Spleen (tissue), 11 donors: ENCODE results near the gene PLK4. TPM values are rescaled to one million over a fixed set of nuclear protein-coding genes. Genes with fewer than 3 reads are reported as not detected.

Experiments
- DNase-seq: peaks from one replicate; pipeline ENCODE4 v3.0.0-alpha.2; 2020
- H3K27ac ChIP-seq, 8 donors: fragments of 200-600 bp; sonication (generic) in 7 of 8; 1 replicate in 4 of 8; 2 replicates in 4 of 8; pipeline versions ENCODE4 v1.5.0 to v1.8.0; 2016 to 2021; ENCODE audit warnings: inconsistent platforms in 4 of 8, mild to moderate bottlenecking in 4 of 8, moderate library complexity in 1 of 8
- H3K27me3 ChIP-seq, 7 donors: fragments of 200-600 bp; sonication (generic) in 6 of 7; replicated peaks in 1 of 7; 1 replicate in 4 of 7; 2 replicates in 3 of 7; pipeline versions ENCODE4 v1.5.0 to v1.8.0; 2016 to 2021; ENCODE audit warnings: inconsistent platforms in 3 of 7, mild to moderate bottlenecking in 1 of 7
- H3K36me3 ChIP-seq, 6 donors: fragments of 200-600 bp; sonication (generic) in 5 of 6; 1 replicate in 4 of 6; 2 replicates in 2 of 6; pipeline versions ENCODE4 v1.5.0 to v1.8.0; 2016 to 2021; ENCODE audit warnings: inconsistent platforms in 2 of 6
- H3K4me1 ChIP-seq, 6 donors: fragments of 200-600 bp; sonication (generic) in 5 of 6; 1 replicate in 3 of 6; 2 replicates in 3 of 6; pipeline versions ENCODE4 v1.5.0 to v1.8.0; 2016 to 2021; ENCODE audit warnings: inconsistent platforms in 3 of 6
- H3K4me3 ChIP-seq, 8 donors: fragments of 200-600 bp; sonication (generic) in 7 of 8; 1 replicate in 4 of 8; 2 replicates in 4 of 8; pipeline versions ENCODE4 v1.5.0 to v1.8.0; 2016 to 2021; ENCODE audit warnings: inconsistent platforms in 4 of 8, mild to moderate bottlenecking in 4 of 8, moderate library complexity in 2 of 8
- H3K9me3 ChIP-seq, 8 donors: fragments of 200-600 bp; sonication (generic) in 7 of 8; 1 replicate in 4 of 8; 2 replicates in 4 of 8; pipeline versions ENCODE4 v1.5.0 to v1.8.0; 2016 to 2021; ENCODE audit warnings: inconsistent platforms in 4 of 8
- CTCF ChIP-seq, 11 experiments: fragments of 200-600 bp in 7 of 11; fragments of 450-650 bp in 4 of 11; sonication (generic) in 4 of 11; IDR thresholded peaks in 8 of 11; conservative IDR thresholded peaks in 3 of 11; 1 replicate in 7 of 11; 2 replicates in 4 of 11; pipeline versions ENCODE4 v1.4.0 to v1.8.0; 2016 to 2021; ENCODE audit warnings: antibody characterized with exemption in 11 of 11, inconsistent platforms in 4 of 11, mild to moderate bottlenecking in 1 of 11
- POLR2AphosphoS5 ChIP-seq, 3 donors: sonication (generic); formaldehyde crosslinking; IDR thresholded peaks; one replicate each; pipeline ENCODE4 v1.5.1; 2017; ENCODE audit warnings: antibody characterized with exemption in 3 of 3
- WGBS, 5 donors: extraction: QIAGEN DNeasy Blood & Tissue Kit in 3 of 5; methylation state at CpG; one replicate each; pipeline versions ENCODE4 v1.1.5 to v1.1.7; 2013 to 2018; 5-methylcytosine and 5-hydroxymethylcytosine counted together
- intact Hi-C: fragments of 100-400 bp; cut with DNase I; formaldehyde crosslinking; loops from one replicate; pipeline ENCODE4 v1.15.0; 2023; ENCODE audit warnings: low total_unique reads
- polyA plus RNA-seq, 3 donors: library from polyadenylated mRNA; stranded (reverse); fragments of 200-250 nt; gene quantifications; one replicate each; pipeline ENCODE4 v1.2.1, GENCODE V29; 2013
- small RNA-seq, 4 donors: library from RNA; depleted of rRNA; stranded (forward); fragments of <200 nt; gene quantifications; one replicate each; pipeline ENCODE3, GENCODE V24; 2016
- total RNA-seq, 7 donors: library from RNA; depleted of rRNA in 3 of 7; stranded (reverse); fragments of >200 nt in 3 of 7; fragmentation: NEBNext Ultra II Directional in 4 of 7; extraction: Animal tissue kit (Norgen Biotek cat#: 25700) in 4 of 7; gene quantifications; one replicate each; pipeline versions ENCODE4 v1.1.0 to v1.2.1, GENCODE V29; 2016 to 2021
- donor health status: healthy with polysubstance abuse.
- donor health status: DM: no; HTN: no; CAD: no; lungs with moderate emphysema.
- donor health status: DM: no; HTN: no; CAD: no.
- donor health status: Bipolar disorder and iron deficiency.
- donor health status: healthy.
- donor health status: DM: no; HTN: no; CAD: no.
- donor health status: DM: yes; HTN: yes; CAD: no.

Gene PLK4
- total and polyA plus RNA-seq, 10 donors = 1.9 to 10.4 (median 4.4) TPM

- TF ChIP-seq POLR2AphosphoS5 (IDR thresholded peaks at IDR 0.05) (no peak), CTCF (IDR thresholded peaks at IDR 0.05 in 8 of 11, conservative IDR thresholded peaks at IDR 0.05 in 3 of 11) (no peak)
- intact Hi-C loops = no loop called here
- Histone ChIP-seq H3K4me1 (no peaks in the 10 kb centered on the region), H3K9me3 (no peaks in the 10 kb centered on the region), H3K4me3 (no peak overlapping the region), H3K36me3 (peaks cover 0 to 53% (median 13%) of the 10 kb centered on the region in 6 donors), H3K27ac (no peak overlapping the region), H3K27me3 (no peaks in the 10 kb centered on the region)
- no peak for DNase-seq
- WGBS, 5 donors = 95 to 100% (median 98%) methylated on average over 1 of the region's 1 CpG
These were observed 56.3 kb downstream of the PLK4 start for GRCh38 chr4:127936974-127937373.

Small RNAs within 50 kb of the gene (small RNA-seq; reads per million reads assigned to genes)
- 0 reads per million in 4 donors for gene RNU6-583P

Other genes with a start within 250 kb of the PLK4 start
- 1 to 10 TPM; 3.0 to 9.1 (median 4.8) TPM for gene INTU, start 247.9 kb upstream of the PLK4 start, total RNA-seq
- 1 to 10 TPM in 2 of 3 donors, under 1 TPM in 1; 0.85 to 2.2 (median 1.8) TPM for gene INTU, start 247.9 kb upstream of the PLK4 start, polyA plus RNA-seq
- not detected for gene SLC25A31, start 150.5 kb upstream of the PLK4 start, total RNA-seq
- under 1 TPM in 1 of 3 donors, not detected in 2; 0.07 TPM for gene SLC25A31, start 150.5 kb upstream of the PLK4 start, polyA plus RNA-seq
- 1 to 10 TPM in 6 of 7 donors, under 1 TPM in 1; 0.83 to 4.1 (median 3.5) TPM for gene HSPA4L, start 98.6 kb upstream of the PLK4 start, total RNA-seq
- under 1 TPM; 0.13 to 0.51 (median 0.24) TPM for gene HSPA4L, start 98.6 kb upstream of the PLK4 start, polyA plus RNA-seq
- gene MFSD8, start 84.3 kb downstream of the PLK4 start, total RNA-seq = 10 to 100 TPM; 24.2 to 42.5 (median 37.0) TPM
- 10 to 100 TPM; 13.9 to 19.3 (median 14.4) TPM for gene MFSD8, start 84.3 kb downstream of the PLK4 start, polyA plus RNA-seq
- 10 to 100 TPM; 12.9 to 18.4 (median 17.1) TPM for gene ABHD18, start 84.5 kb downstream of the PLK4 start, total RNA-seq
- gene ABHD18, start 84.5 kb downstream of the PLK4 start, polyA plus RNA-seq = 1 to 10 TPM; 3.1 to 4.0 (median 4.0) TPM
- 10 to 100 TPM in 6 of 7 donors, 1 to 10 TPM in 1; 8.5 to 17.8 (median 12.2) TPM for gene LARP1B, start 180.4 kb downstream of the PLK4 start, total RNA-seq
- gene LARP1B, start 180.4 kb downstream of the PLK4 start, polyA plus RNA-seq = 1 to 10 TPM; 3.7 to 6.0 (median 4.8) TPM